Type B pancreatic cell (in vitro differentiated cells): ENCODE data around the gene PTPRU. TPM values are rescaled to one million over a fixed set of nuclear protein-coding genes. Genes with fewer than 3 reads are reported as not detected.

ENCODE experiments used
- DNase-seq: peaks from one replicate; pipeline ENCODE4 v3.0.0; 2021; ENCODE audit warnings: mixed read lengths; ENCODE audit not compliant: unreplicated experiment; ENCODE audit errors: extremely low spot score
- H3K27ac Mint-ChIP-seq: 2 replicates; pipeline ENCODE4 v1.8.0; 2021; ENCODE audit warnings: mild to moderate bottlenecking, mixed read lengths
- H3K27me3 Mint-ChIP-seq: 2 replicates; pipeline ENCODE4 v1.8.0; 2021; ENCODE audit warnings: mixed read lengths
- H3K36me3 Mint-ChIP-seq: 2 replicates; pipeline ENCODE4 v1.8.0; 2021; ENCODE audit warnings: mixed read lengths
- H3K4me1 Mint-ChIP-seq: one replicate; pipeline ENCODE4 v1.8.0; 2021; ENCODE audit warnings: mixed read lengths; ENCODE audit not compliant: unreplicated experiment
- H3K4me3 Mint-ChIP-seq: 2 replicates; pipeline ENCODE4 v1.8.0; 2021; ENCODE audit warnings: mild to moderate bottlenecking, mixed read lengths
- H3K9me3 Mint-ChIP-seq: 2 replicates; pipeline ENCODE4 v1.8.0; 2021; ENCODE audit warnings: mixed read lengths
- total RNA-seq: library from RNA; stranded (reverse); gene quantifications from 2 replicates; pipeline ENCODE4 v1.2.1, GENCODE V29; 2021; ENCODE audit warnings: low replicate concordance
- TF ChIP-seq, protein P1 (sequence below): fragments of 200-600 bp; sonication (generic); conservative IDR thresholded peaks from 2 replicates; pipeline ENCODE4 v1.5.0; 2021; ENCODE audit warnings: antibody characterized with exemption, mild to moderate bottlenecking

Gene PTPRU
- total RNA-seq, 1 donor from 2014 or later: 66.6 TPM

DNA sequence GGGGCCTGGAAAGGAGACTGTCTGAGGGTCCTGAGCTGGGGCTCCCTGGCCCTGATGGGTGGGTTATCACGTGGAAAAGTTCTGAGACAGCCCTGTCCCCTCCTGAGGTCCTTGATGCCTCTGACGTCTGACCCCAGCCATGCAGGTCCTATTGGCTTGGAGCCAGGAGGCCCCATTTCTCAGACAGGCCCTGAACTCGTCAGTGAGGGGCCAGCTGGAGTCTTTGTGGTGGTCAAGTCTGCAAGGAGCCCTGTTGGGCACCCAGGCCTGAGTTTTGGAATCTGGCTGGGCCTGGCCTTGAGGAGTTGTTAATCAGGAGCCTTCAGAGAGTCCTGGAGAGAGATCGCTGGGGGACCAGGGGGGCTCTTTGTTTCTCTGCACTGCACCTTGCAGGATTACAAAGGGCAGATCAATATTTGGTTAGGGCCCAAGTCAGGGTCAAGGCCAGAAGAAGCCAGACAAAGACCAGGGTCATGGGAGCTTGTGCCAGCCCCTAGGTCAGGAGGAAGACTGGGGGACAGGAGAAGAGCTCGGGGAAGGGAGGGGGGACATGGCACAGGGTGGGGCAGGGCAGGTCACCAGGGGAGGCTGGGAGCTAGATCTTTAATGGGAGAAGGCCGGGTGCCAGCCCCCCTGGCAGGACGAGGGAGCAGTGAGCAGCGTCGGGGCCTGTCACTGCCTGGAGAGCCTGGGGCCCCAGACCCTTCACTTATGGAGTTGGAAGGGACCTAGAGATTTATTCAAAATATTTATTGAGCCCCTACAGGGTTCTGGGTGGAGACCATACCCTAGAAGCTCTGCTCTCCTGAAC is 83.2 kb downstream of the PTPRU start:
- Mint-ChIP-seq H3K27me3 (no peaks in the 10 kb centered on the region), H3K9me3 (no peaks in the 10 kb centered on the region), H3K27ac (no peak overlapping the region), H3K4me1 (peaks cover 12% of the 10 kb centered on the region), H3K4me3 (peak overlapping the region; percentile 19), H3K36me3 (peaks cover 21% of the 10 kb centered on the region)
- no peak for DNase-seq
- TF ChIP-seq, protein P1, sequence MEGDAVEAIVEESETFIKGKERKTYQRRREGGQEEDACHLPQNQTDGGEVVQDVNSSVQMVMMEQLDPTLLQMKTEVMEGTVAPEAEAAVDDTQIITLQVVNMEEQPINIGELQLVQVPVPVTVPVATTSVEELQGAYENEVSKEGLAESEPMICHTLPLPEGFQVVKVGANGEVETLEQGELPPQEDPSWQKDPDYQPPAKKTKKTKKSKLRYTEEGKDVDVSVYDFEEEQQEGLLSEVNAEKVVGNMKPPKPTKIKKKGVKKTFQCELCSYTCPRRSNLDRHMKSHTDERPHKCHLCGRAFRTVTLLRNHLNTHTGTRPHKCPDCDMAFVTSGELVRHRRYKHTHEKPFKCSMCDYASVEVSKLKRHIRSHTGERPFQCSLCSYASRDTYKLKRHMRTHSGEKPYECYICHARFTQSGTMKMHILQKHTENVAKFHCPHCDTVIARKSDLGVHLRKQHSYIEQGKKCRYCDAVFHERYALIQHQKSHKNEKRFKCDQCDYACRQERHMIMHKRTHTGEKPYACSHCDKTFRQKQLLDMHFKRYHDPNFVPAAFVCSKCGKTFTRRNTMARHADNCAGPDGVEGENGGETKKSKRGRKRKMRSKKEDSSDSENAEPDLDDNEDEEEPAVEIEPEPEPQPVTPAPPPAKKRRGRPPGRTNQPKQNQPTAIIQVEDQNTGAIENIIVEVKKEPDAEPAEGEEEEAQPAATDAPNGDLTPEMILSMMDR: no peak

DNA sequence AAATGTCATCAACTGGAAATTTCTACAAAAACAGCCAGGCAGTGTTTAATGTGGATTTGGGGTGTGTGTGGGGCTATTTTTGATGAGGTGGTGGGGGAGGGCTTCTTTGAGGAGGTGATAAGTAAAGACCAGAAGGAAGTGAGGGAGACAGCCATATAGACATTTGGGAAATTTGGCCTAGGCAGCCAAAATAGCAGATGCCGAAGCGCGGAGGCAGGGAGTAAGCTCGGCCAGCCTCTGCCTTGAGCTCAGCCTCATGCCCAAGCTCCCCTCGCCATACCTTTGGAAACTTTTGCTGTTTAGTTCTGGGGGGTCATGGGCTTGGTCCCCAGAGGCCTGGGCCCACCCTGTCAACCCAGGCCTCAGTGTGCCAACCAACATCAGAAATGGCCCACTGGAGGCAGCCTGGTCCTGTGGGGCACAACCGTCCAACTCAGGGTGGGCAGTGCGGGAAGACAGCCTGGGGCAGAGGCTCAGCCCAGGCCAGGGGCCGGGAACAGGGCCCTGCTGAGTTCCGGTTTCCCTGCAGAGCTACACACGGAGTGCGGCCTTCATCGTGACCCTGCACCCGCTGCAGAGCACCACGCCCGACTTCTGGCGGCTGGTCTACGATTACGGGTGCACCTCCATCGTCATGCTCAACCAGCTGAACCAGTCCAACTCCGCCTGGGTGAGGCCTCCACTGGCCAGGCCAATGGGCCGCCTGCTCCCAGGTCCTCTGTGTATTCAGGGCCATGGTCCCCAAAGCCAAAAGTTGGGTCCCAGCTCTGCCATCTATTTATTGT is 84.0 kb downstream of the PTPRU start:
- no peaks in the 10 kb centered on the region for H3K27me3 Mint-ChIP-seq
- H3K27ac Mint-ChIP-seq: no peak overlapping the region
- TF ChIP-seq, protein P1: no peak
- peak overlapping the region; percentile 19 for H3K4me3 Mint-ChIP-seq
- no peak for DNase-seq
- H3K9me3 Mint-ChIP-seq: no peaks in the 10 kb centered on the region
- H3K36me3 Mint-ChIP-seq: peaks cover 28% of the 10 kb centered on the region
- peaks cover 19% of the 10 kb centered on the region for H3K4me1 Mint-ChIP-seq

DNA sequence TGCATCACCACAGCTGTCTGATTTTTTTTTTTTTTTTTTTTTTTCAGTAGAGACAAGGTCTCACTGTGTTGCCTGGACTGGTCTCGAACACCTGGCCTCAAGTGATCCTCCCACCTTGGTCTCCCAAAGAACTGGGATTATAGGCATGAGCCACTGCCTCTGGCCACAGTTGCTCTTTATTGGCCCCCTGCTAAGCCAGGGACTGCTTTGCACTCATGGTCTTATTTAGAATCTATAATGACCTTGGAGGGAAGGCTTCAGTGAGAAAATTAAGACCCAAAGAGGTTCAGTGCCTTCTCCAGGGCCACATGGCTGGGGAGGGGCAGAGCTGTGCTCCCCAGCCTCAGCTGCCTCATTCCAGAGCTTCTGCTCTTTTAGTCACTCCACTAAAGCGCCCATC is 84.9 kb downstream of the PTPRU start:
- H3K27me3 Mint-ChIP-seq: no peaks in the 10 kb centered on the region
- DNase-seq: no peak
- peaks cover 19% of the 10 kb centered on the region for H3K4me1 Mint-ChIP-seq
- peaks cover 28% of the 10 kb centered on the region for H3K36me3 Mint-ChIP-seq
- TF ChIP-seq, protein P1: no peak
- H3K27ac Mint-ChIP-seq: peak overlapping the region; percentile 29
- no peaks in the 10 kb centered on the region for H3K9me3 Mint-ChIP-seq
- no peak overlapping the region for H3K4me3 Mint-ChIP-seq

DNA sequence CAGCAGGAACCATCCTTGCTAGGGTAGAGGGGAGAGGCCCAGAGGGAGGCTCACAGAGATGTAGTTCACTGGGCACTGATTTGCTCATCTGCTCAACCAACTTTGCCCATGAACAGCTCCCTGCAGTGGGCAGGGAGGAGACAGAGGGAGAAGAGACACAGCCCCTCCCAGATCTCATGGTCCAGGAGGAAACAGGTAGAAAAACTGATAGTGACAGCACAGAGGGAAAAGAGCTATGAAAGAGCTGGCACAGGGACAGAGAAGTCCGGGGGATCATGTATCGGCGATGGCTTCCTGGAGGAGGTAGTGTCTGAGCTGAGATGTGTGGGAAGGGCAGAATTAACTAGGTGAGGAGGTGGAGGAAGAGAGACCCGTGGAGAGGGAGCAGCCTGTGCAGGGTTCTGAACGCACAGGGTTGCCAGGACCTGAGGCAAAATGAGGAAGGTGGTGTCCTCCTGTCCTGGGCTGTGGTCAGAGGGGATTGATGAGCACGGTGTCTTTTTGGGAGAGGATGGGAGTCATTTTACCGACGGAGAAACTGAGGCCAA is 85.9 kb downstream of the PTPRU start:
- Mint-ChIP-seq H3K27me3 (no peaks in the 10 kb centered on the region), H3K9me3 (no peaks in the 10 kb centered on the region), H3K4me3 (no peak overlapping the region), H3K4me1 (peaks cover 19% of the 10 kb centered on the region), H3K27ac (peak overlapping the region; percentile 29), H3K36me3 (peaks cover 28% of the 10 kb centered on the region)
- TF ChIP-seq, protein P1: no peak
- no peak for DNase-seq

DNA sequence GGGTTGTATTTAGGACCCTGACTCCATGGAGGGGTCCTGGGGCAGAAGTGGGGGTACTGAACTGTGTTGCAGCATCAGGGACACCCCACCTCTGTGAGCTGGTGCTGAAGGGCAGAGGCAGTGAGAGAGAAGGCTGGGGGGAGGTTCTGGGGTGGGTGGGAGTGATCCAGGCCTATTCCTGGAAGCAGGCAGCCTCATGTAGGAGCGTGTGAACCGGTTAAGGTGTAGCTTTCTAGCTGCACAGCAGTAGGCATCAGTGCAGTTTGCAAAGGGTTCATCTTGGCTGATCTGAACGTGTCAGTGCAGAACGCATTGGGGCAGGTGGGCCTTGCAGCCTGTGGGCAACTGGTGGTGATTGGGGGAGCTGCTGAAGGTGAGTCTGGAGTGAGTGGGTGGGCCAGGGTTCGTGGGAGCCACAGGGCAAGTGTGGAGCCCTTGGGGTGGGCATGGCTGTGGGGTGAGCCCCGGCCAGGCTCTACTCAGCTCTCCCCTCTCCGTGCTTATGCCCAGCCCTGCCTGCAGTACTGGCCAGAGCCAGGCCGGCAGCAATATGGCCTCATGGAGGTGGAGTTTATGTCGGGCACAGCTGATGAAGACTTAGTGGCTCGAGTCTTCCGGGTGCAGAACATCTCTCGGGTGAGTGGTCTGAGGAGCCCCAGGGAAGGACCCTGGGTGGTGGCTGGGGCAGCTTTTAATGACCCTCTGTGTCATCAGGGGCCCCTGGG is 86.7 kb downstream of the PTPRU start:
- no peak overlapping the region for H3K27ac Mint-ChIP-seq
- no peaks in the 10 kb centered on the region for H3K27me3 Mint-ChIP-seq
- DNase-seq: no peak
- peaks cover 31% of the 10 kb centered on the region for H3K36me3 Mint-ChIP-seq
- H3K4me1 Mint-ChIP-seq: peaks cover 19% of the 10 kb centered on the region
- H3K4me3 Mint-ChIP-seq: no peak overlapping the region
- TF ChIP-seq, protein P1: no peak
- H3K9me3 Mint-ChIP-seq: no peaks in the 10 kb centered on the region
